ENCODE results near the gene NRIP1. TPM values are rescaled to one million over a fixed set of nuclear protein-coding genes. Genes with fewer than 3 reads are reported as not detected.

NRIP1 gene
- total RNA-seq, 2 donors from 2014 or later: 29.9 to 33.7 TPM

DNA sequence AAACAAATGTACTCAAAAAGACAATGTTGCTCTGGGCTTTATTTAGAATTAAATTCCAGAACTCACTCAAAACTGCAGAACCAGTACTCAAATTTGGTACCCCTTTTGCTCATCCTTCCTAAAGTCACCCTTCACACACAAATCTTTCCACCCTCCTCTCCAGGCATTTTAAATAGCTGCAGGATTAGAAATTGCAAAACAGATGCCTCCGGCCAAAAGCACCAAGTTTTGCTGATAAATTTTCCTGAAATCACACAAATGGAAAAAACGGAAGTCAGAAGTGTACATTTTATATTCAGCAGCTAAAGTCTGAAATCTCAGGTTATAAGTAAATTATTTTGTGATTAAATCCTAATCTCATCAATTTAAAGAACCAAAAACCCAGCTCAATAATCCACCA lies 147.0 kb downstream of the NRIP1 start:
- no peaks in the 10 kb centered on the region for H3K9me3 ChIP-seq (ENCODE audit: control insufficient read depth, low read length, poor library complexity, severe bottlenecking)
- Mint-ChIP-seq H3K4me3 (no peak overlapping the region), H3K36me3 (ENCODE audit: low read depth) (peaks cover 3% of the 10 kb centered on the region), H3K27ac (no peak overlapping the region), H3K4me1 (no peaks in the 10 kb centered on the region), H3K27me3 (peaks cover 9% of the 10 kb centered on the region)
- DNase-seq (no peak), ATAC-seq (no peak)

- no peaks in the 10 kb centered on the region for H3K4me1 Mint-ChIP-seq
- no peak for DNase-seq
- no peak overlapping the region for H3K27ac Mint-ChIP-seq
- no peak overlapping the region for H3K4me3 Mint-ChIP-seq
- no peaks in the 10 kb centered on the region for H3K9me3 ChIP-seq (ENCODE audit: control insufficient read depth, low read length, poor library complexity, severe bottlenecking)
- H3K36me3 Mint-ChIP-seq (ENCODE audit: low read depth): peaks cover under 1% of the 10 kb centered on the region
- ATAC-seq: no peak
- peaks cover 9% of the 10 kb centered on the region for H3K27me3 Mint-ChIP-seq
Observed at GRCh38 chr21:14916676-14917141, 148.1 kb downstream of the NRIP1 start.

GRCh38 chr21:14913638-14914037 lies 151.2 kb downstream of the NRIP1 start:
- Mint-ChIP-seq H3K36me3 (ENCODE audit: low read depth) (no peaks in the 10 kb centered on the region), H3K4me1 (no peaks in the 10 kb centered on the region), H3K27me3 (peaks cover 9% of the 10 kb centered on the region), H3K4me3 (no peak overlapping the region), H3K27ac (no peak overlapping the region)
- H3K9me3 ChIP-seq (ENCODE audit: control insufficient read depth, low read length, poor library complexity, severe bottlenecking): no peaks in the 10 kb centered on the region
- DNase-seq (no peak), ATAC-seq (no peak)

DNA sequence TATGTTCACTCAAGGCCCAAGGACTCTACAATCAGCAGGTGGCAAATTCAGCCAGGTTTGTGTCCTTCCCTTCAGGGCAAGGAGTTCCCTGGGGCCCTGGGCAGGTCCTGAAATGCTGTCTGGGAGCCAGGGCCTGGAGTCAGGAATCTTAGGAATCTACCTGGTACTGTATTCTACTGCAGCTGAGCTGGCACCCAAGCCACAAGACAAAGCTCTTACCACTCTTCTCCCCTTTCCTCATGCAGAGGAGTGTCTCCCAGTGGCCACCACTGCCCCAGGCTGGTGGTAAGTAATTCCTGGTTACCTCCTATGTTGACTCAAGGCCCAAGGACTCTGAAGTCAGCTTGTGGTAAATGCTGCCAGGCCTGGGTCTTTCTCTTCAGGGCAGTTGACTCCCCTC lies 153.4 kb downstream of the NRIP1 start:
- ATAC-seq: no peak
- H3K9me3 ChIP-seq (ENCODE audit: control insufficient read depth, low read length, poor library complexity, severe bottlenecking): no peaks in the 10 kb centered on the region
- DNase-seq: no peak
- Mint-ChIP-seq H3K4me3 (no peak overlapping the region), H3K36me3 (ENCODE audit: low read depth) (no peaks in the 10 kb centered on the region), H3K4me1 (no peaks in the 10 kb centered on the region), H3K27me3 (peaks cover 4% of the 10 kb centered on the region), H3K27ac (no peak overlapping the region)
